ENCODE data around the gene MAML2.

The MAML2 gene

GRCh38 chr11:95993438-95994298, 349.3 kb downstream of the MAML2 start:
- H2AFZ ChIP-seq (ENCODE audit: low read depth, low read length) = no peak overlapping the region
- no peak overlapping the region for H3K4me3 ChIP-seq (ENCODE audit: low read length)
- H3K27me3 ChIP-seq (ENCODE audit: insufficient read depth, low read length) = no peaks in the 10 kb centered on the region
- H3K4me1 ChIP-seq (ENCODE audit: insufficient read depth, low read length) = peaks cover 21% of the 10 kb centered on the region
- no peaks in the 10 kb centered on the region for H3K9me3 ChIP-seq (ENCODE audit: low read length)
- no peaks in the 10 kb centered on the region for H3K36me3 ChIP-seq (ENCODE audit: insufficient read depth, low read length)

- Histone ChIP-seq H2AFZ (ENCODE audit: low read depth, low read length) (no peak overlapping the region), H3K36me3 (ENCODE audit: insufficient read depth, low read length) (peaks cover 3% of the 10 kb centered on the region), H3K4me3 (ENCODE audit: low read length) (no peak overlapping the region), H3K9me3 (ENCODE audit: low read length) (no peaks in the 10 kb centered on the region), H3K4me1 (ENCODE audit: insufficient read depth, low read length) (peaks cover 37% of the 10 kb centered on the region), H3K27me3 (ENCODE audit: insufficient read depth, low read length) (no peaks in the 10 kb centered on the region)
Observed at GRCh38 chr11:95991545-95991944, 351.4 kb downstream of the MAML2 start.

GRCh38 chr11:95991101-95991500, 351.9 kb downstream of the MAML2 start:
- peaks cover 4% of the 10 kb centered on the region for H3K36me3 ChIP-seq (ENCODE audit: insufficient read depth, low read length)
- no peaks in the 10 kb centered on the region for H3K27me3 ChIP-seq (ENCODE audit: insufficient read depth, low read length)
- no peaks in the 10 kb centered on the region for H3K9me3 ChIP-seq (ENCODE audit: low read length)
- no peak overlapping the region for H3K4me3 ChIP-seq (ENCODE audit: low read length)
- H2AFZ ChIP-seq (ENCODE audit: low read depth, low read length) = no peak overlapping the region
- peaks cover 39% of the 10 kb centered on the region for H3K4me1 ChIP-seq (ENCODE audit: insufficient read depth, low read length)

- Histone ChIP-seq H2AFZ (ENCODE audit: low read depth, low read length) (no peak overlapping the region), H3K27me3 (ENCODE audit: insufficient read depth, low read length) (no peaks in the 10 kb centered on the region), H3K4me1 (ENCODE audit: insufficient read depth, low read length) (peaks cover 39% of the 10 kb centered on the region), H3K36me3 (ENCODE audit: insufficient read depth, low read length) (peaks cover 8% of the 10 kb centered on the region), H3K4me3 (ENCODE audit: low read length) (no peak overlapping the region), H3K9me3 (ENCODE audit: low read length) (no peaks in the 10 kb centered on the region)
Observed at GRCh38 chr11:95989780-95990179, 353.2 kb downstream of the MAML2 start.

GRCh38 chr11:95989076-95989605, 353.9 kb downstream of the MAML2 start:
- H3K4me1 ChIP-seq (ENCODE audit: insufficient read depth, low read length) = peaks cover 39% of the 10 kb centered on the region
- no peaks in the 10 kb centered on the region for H3K9me3 ChIP-seq (ENCODE audit: low read length)
- H3K36me3 ChIP-seq (ENCODE audit: insufficient read depth, low read length) = peaks cover 14% of the 10 kb centered on the region
- H2AFZ ChIP-seq (ENCODE audit: low read depth, low read length) = no peak overlapping the region
- H3K4me3 ChIP-seq (ENCODE audit: low read length) = no peak overlapping the region
- H3K27me3 ChIP-seq (ENCODE audit: insufficient read depth, low read length) = no peaks in the 10 kb centered on the region

- Histone ChIP-seq H2AFZ (ENCODE audit: low read depth, low read length) (no peak overlapping the region), H3K27me3 (ENCODE audit: insufficient read depth, low read length) (no peaks in the 10 kb centered on the region), H3K9me3 (ENCODE audit: low read length) (no peaks in the 10 kb centered on the region), H3K36me3 (ENCODE audit: insufficient read depth, low read length) (peaks cover 37% of the 10 kb centered on the region), H3K4me1 (ENCODE audit: insufficient read depth, low read length) (peaks cover 34% of the 10 kb centered on the region), H3K4me3 (ENCODE audit: low read length) (no peak overlapping the region)
Observed at GRCh38 chr11:95985174-95985808, 357.7 kb downstream of the MAML2 start.

- H3K36me3 ChIP-seq (ENCODE audit: insufficient read depth, low read length) = peaks cover 47% of the 10 kb centered on the region
- no peak overlapping the region for H2AFZ ChIP-seq (ENCODE audit: low read depth, low read length)
- H3K27me3 ChIP-seq (ENCODE audit: insufficient read depth, low read length) = no peaks in the 10 kb centered on the region
- H3K9me3 ChIP-seq (ENCODE audit: low read length) = no peaks in the 10 kb centered on the region
- peaks cover 22% of the 10 kb centered on the region for H3K4me1 ChIP-seq (ENCODE audit: insufficient read depth, low read length)
- no peak overlapping the region for H3K4me3 ChIP-seq (ENCODE audit: low read length)
Observed at GRCh38 chr11:95984072-95984471, 358.9 kb downstream of the MAML2 start.

- Histone ChIP-seq H3K4me3 (ENCODE audit: low read length) (no peak overlapping the region), H3K36me3 (ENCODE audit: insufficient read depth, low read length) (peaks cover 38% of the 10 kb centered on the region), H2AFZ (ENCODE audit: low read depth, low read length) (no peak overlapping the region), H3K4me1 (ENCODE audit: insufficient read depth, low read length) (no peaks in the 10 kb centered on the region), H3K27me3 (ENCODE audit: insufficient read depth, low read length) (no peaks in the 10 kb centered on the region), H3K9me3 (ENCODE audit: low read length) (no peaks in the 10 kb centered on the region)
Observed at GRCh38 chr11:95977534-95978174, 365.3 kb downstream of the MAML2 start.

- Histone ChIP-seq H2AFZ (ENCODE audit: low read depth, low read length) (no peak overlapping the region), H3K36me3 (ENCODE audit: insufficient read depth, low read length) (peaks cover 32% of the 10 kb centered on the region), H3K27me3 (ENCODE audit: insufficient read depth, low read length) (no peaks in the 10 kb centered on the region), H3K9me3 (ENCODE audit: low read length) (no peaks in the 10 kb centered on the region), H3K4me1 (ENCODE audit: insufficient read depth, low read length) (no peaks in the 10 kb centered on the region), H3K4me3 (ENCODE audit: low read length) (no peak overlapping the region)
Observed at GRCh38 chr11:95976550-95976949, 366.4 kb downstream of the MAML2 start.

GRCh38 chr11:95975343-95975742, 367.7 kb downstream of the MAML2 start:
- no peaks in the 10 kb centered on the region for H3K4me1 ChIP-seq (ENCODE audit: insufficient read depth, low read length)
- H3K36me3 ChIP-seq (ENCODE audit: insufficient read depth, low read length) = peaks cover 23% of the 10 kb centered on the region
- H3K27me3 ChIP-seq (ENCODE audit: insufficient read depth, low read length) = no peaks in the 10 kb centered on the region
- H3K4me3 ChIP-seq (ENCODE audit: low read length) = no peak overlapping the region
- H2AFZ ChIP-seq (ENCODE audit: low read depth, low read length) = no peak overlapping the region
- H3K9me3 ChIP-seq (ENCODE audit: low read length) = no peaks in the 10 kb centered on the region

GRCh38 chr11:95972060-95972459, 370.9 kb downstream of the MAML2 start:
- Histone ChIP-seq H3K4me3 (ENCODE audit: low read length) (no peak overlapping the region), H3K27me3 (ENCODE audit: insufficient read depth, low read length) (no peaks in the 10 kb centered on the region), H3K36me3 (ENCODE audit: insufficient read depth, low read length) (no peaks in the 10 kb centered on the region), H3K9me3 (ENCODE audit: low read length) (no peaks in the 10 kb centered on the region), H3K4me1 (ENCODE audit: insufficient read depth, low read length) (no peaks in the 10 kb centered on the region), H2AFZ (ENCODE audit: low read depth, low read length) (no peak overlapping the region)

GRCh38 chr11:95968585-95968984, 374.4 kb downstream of the MAML2 start:
- Histone ChIP-seq H2AFZ (ENCODE audit: low read depth, low read length) (no peak overlapping the region), H3K9me3 (ENCODE audit: low read length) (no peaks in the 10 kb centered on the region), H3K27me3 (ENCODE audit: insufficient read depth, low read length) (no peaks in the 10 kb centered on the region), H3K36me3 (ENCODE audit: insufficient read depth, low read length) (no peaks in the 10 kb centered on the region), H3K4me1 (ENCODE audit: insufficient read depth, low read length) (no peaks in the 10 kb centered on the region), H3K4me3 (ENCODE audit: low read length) (no peak overlapping the region)

GRCh38 chr11:95964281-95964680, 378.7 kb downstream of the MAML2 start:
- H3K4me1 ChIP-seq (ENCODE audit: insufficient read depth, low read length) = no peaks in the 10 kb centered on the region
- no peak overlapping the region for H2AFZ ChIP-seq (ENCODE audit: low read depth, low read length)
- no peaks in the 10 kb centered on the region for H3K36me3 ChIP-seq (ENCODE audit: insufficient read depth, low read length)
- H3K27me3 ChIP-seq (ENCODE audit: insufficient read depth, low read length) = no peaks in the 10 kb centered on the region
- no peaks in the 10 kb centered on the region for H3K9me3 ChIP-seq (ENCODE audit: low read length)
- no peak overlapping the region for H3K4me3 ChIP-seq (ENCODE audit: low read length)

Measured in neuron (in vitro differentiated cells).